OCI-LY7 (cell line): ENCODE measurements around the gene RASGRP4.

Source experiments
- EZH2phosphoT487 ChIP-seq: fragments of 200-600 bp; sonication (generic); IDR thresholded peaks from 2 replicates; pipeline ENCODE4 v1.6.1; 2018; ENCODE audit warnings: low read depth, borderline replicate concordance, mild to moderate bottlenecking, mixed run types, antibody characterized with exemption, low read length, moderate library complexity, mixed read lengths
- TF ChIP-seq, protein P1 (sequence below): fragments of 200-600 bp; sonication (generic); conservative IDR thresholded peaks from 2 replicates; pipeline ENCODE4 v1.5.1; 2014; ENCODE audit warnings: mild to moderate bottlenecking, antibody characterized with exemption, low read length, moderate library complexity, mixed read lengths

DNA sequence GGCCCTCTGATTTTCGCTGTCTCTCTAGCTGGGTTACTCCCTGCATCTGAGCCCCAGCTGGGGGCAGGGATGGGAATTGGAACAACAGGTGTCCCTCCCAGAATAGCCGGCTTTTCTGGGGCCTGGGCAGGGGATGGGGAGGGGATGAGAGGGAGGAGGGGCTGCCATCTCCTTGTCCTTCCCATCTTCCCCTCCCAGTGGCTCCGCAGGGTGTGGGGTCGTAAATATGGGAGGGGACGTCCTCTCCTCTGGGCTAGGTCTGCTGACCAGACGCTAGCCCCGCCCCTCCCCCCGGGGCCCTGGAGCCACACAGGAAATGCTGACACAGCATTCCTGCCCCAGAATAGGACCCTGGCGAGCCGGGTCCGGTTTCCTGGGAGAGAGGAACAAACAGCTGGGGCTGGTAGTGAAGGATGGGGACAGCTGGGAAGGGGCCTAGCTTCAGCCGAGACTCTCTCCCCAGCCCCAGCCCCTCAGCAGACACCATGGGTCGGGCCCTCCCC is 8.6 kb upstream of the RASGRP4 start:
- TF ChIP-seq, protein P1, sequence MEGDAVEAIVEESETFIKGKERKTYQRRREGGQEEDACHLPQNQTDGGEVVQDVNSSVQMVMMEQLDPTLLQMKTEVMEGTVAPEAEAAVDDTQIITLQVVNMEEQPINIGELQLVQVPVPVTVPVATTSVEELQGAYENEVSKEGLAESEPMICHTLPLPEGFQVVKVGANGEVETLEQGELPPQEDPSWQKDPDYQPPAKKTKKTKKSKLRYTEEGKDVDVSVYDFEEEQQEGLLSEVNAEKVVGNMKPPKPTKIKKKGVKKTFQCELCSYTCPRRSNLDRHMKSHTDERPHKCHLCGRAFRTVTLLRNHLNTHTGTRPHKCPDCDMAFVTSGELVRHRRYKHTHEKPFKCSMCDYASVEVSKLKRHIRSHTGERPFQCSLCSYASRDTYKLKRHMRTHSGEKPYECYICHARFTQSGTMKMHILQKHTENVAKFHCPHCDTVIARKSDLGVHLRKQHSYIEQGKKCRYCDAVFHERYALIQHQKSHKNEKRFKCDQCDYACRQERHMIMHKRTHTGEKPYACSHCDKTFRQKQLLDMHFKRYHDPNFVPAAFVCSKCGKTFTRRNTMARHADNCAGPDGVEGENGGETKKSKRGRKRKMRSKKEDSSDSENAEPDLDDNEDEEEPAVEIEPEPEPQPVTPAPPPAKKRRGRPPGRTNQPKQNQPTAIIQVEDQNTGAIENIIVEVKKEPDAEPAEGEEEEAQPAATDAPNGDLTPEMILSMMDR, result no peak
- TF ChIP-seq EZH2phosphoT487, result no peak
